Dedifferentiated amniotic fluid mesenchymal stem cell (primary cell): ENCODE data around the gene SH3PXD2B.
"Not testable (repeated sequence)": the region's sequence is repeated elsewhere in the genome, so short reads cannot be mapped to it uniquely, and the experiment has no call there.

ENCODE experiments used
- DNase-seq: peaks from one replicate; pipeline ENCODE4 v3.0.0-alpha.2; 2016; ENCODE audit errors: extremely low spot score

The SH3PXD2B gene

DNA sequence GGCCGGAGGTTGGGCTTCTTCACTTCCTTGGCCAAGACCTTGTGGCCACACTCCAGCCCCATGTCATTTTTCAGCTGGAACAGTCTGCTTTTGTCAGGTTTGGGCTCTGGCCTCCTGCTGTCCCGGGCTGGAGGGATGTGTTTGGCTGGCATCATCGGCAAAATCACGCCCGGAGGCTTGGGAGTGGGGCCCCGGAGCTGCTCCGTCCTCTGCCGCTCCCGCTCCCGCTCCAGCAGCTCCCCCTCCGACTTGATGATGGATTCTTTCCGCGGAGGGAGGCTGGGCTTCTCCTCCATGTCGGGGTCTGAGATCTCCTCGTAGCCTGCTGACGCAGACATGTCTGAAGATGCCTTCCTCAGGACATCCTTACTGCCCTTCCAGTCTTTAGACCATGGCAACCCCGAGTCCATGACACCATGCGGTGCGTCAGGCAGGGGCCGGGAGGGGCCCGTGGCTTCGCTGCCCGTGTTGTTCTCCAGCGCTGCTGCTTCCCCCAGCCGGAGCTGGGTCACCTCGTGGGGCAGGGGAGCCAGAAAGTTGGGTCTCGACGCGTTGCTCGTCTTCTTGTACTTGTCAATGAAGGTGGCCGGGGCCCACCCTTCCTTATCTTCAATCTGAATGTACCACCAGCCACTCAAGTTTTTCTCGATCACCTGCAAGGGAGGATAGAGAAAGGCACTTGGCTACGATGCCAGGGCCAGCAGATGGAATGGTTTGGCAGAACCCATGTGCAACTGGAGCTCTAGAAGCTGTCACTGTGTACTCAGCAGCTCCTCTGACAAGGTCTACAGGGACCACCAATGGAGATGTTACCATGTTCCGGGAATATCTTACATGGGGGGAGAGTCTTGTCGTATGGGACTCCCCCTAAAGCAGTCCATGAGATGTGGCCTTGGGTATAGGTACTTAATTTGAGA, 114.8 kb downstream of the SH3PXD2B start:
- no peak for DNase-seq

DNA sequence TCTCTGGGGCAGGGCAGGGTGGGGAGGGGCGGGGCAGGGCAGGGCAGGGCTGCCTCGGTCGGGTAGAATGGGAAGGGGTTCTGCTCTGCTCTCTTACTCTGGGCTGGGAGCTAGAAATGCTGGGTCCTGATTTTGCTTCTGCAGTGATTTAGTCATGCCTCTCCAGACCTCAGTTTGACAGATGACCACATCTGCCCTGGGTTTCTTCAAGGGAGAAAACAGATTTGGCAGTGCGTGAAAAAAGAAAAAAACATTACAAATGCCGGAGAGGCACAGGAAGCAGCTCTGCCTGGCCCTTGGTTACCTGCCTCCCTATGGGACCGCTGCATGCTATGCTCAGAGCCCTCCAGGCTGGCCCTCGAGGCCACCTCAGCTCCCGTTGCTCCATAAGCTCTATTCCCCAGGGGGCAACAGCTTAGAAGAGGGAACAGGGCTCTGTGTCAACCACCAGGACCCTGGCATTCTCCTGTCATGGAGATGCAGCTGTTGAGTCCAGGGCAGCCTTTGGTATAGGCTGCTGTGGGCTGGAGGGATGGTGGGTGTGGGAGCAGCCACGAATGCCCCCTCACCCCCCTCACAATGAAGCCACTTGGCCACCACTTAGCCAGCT, 117.5 kb downstream of the SH3PXD2B start:
- no peak for DNase-seq

- no peak for DNase-seq
Measured at GRCh38 chr5:172336264-172336663, 118.1 kb downstream of the SH3PXD2B start.

- no peak for DNase-seq
Measured at GRCh38 chr5:172335721-172336120, 118.6 kb downstream of the SH3PXD2B start.

GRCh38 chr5:172334641-172335040, 119.7 kb downstream of the SH3PXD2B start:
- no peak for DNase-seq

DNA sequence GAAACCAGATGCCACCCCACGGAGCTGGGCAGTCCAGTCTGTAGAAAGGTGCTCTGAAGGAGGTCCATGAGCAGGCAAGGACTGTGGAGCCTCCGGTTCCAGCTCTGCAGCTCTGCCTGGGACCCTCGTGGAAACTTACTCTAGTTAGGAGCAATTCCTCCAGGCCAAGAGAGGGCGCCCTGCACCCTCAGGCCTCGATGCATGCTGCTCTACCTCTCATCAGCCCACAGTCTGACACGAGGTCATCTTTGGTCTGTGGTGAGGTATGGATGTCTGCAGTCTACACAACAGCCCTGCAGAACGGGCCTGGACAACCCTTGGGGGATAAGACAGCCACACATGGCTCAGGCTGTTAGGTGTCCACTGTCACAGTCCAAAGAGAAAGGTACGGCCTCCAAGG, 120.1 kb downstream of the SH3PXD2B start:
- DNase-seq = no peak

DNA sequence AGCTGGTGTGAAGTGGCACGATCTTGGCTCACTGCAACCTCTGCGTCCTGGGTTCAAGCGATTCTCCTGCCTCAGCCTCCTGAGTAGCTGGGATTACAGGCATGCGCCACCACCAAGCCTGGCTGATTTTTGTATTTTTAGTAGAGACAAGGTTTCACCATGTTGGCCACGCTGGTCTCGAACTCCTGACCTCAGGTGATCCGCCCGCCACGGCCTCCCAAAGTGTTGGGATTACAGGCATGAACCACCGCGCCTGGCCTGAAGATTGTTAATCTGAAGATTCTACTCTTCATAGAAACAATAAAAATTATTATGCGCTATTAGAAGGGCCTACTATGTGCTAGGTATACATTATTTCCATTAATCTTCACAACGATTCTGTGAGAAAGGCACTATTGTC, 127.4 kb downstream of the SH3PXD2B start:
- not testable (repeated sequence) for DNase-seq

GRCh38 chr5:172325452-172325851, 128.9 kb downstream of the SH3PXD2B start:
- no peak for DNase-seq

DNA sequence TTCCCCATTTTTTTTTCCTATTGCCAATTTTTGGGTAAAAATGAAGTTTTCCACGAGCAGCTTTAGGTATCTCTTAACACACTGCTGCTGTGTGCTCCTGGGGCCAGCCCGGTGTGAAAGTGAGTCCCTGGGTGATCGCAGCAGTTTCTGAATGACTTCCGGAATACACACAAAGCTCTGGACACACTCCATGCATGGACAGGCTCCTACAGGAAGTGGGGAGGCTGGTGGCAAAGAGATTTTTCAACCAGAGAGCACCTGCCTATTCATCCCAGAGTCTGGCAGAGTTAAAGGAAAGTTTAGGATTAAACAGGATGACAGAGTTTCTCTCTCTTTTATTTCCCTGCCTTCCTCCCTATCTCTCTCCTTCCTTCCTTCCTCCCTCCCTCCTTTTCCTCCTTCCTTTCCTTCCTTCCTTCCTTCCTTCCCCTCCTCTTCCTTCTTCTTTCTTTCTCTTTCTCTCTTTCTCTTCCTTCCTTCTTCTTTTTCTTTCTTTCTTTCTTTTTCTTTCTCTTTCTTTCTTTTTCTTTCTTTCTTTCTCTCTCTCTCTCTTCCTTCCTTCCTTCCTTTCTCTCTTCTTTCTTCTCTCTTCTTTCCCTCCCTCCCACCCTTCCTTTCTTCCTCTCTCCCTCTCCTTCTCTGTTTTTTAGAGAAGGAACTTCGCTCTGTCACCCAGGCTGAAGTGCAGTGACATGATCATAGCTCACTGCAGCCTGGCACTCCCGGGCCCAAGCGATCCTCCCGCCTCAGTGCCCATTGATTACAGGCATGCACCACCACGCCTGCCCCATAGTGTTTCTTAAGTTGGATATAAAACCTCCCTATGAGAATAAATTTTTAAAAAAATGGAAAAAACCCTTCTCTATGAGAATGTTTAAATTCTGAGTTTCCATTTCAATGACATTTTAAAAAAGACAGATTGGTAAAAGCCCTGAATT, 132.0 kb downstream of the SH3PXD2B start:
- no peak for DNase-seq

- no peak for DNase-seq
Measured at GRCh38 chr5:172321593-172321992, 132.7 kb downstream of the SH3PXD2B start.

GRCh38 chr5:172319708-172320441, 134.4 kb downstream of the SH3PXD2B start:
- DNase-seq = no peak

GRCh38 chr5:172315587-172316493, 138.5 kb downstream of the SH3PXD2B start:
- no peak for DNase-seq

DNA sequence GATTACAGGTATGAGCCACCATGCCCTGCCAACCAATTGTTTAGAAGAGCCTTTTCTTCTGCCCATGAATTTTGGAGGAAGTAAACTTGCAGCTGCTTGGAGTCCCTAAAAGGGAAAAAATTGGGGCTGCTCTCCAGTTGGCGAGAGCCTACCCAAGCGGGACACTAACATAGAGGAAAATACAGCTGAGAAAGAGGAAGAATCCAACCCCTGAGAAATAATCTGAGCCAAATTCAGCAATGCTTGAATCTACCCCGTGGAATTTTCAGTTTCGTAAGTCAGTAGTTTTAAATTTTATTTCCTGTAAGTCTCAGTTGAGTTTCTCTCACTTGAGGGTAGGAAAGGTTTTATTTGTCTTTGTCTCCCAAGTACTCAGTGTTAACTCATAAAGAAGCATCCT, 140.4 kb downstream of the SH3PXD2B start:
- no peak for DNase-seq

GRCh38 chr5:172312286-172312685, 142.0 kb downstream of the SH3PXD2B start:
- DNase-seq = no peak

DNA sequence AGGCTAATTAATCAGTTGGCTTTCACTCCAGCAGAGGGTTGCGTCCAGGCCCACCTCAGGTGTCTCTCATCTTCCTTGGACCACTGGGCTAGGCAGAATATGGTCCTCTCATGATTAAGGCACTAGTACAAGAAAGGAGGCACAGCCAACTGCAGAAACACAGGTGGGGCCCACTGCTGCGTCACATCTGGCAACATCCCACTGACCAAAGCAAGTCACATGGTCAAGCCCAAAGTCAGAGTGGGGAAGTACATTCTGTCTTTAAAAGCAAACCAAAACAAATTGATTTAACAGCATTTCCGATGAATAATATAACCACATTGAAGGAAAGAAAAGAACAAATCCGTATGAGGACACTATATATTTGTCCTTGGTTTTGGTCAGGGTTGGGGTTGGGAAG, 142.7 kb downstream of the SH3PXD2B start:
- no peak for DNase-seq

- DNase-seq = no peak
Measured at GRCh38 chr5:172311026-172311425, 143.3 kb downstream of the SH3PXD2B start.

DNA sequence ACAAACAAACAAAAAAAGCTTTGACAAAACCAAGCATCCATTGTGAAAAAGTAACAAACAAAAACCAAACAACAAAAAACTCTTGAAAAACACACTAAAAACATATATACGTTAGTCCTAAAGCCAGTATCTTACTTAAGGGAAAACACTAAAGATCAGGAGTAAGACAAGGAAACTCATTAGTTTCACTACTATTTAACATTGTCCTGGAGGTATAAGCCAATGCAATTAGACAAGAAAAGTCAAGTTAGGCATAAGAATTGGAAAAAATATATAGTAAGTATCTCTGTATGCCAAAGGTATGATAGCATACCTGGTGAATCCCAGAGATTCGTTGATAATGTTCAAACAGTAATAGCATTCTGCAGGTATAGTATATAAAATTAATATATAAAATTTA, 148.9 kb downstream of the SH3PXD2B start:
- no peak for DNase-seq

GRCh38 chr5:172303572-172304335, 150.6 kb downstream of the SH3PXD2B start:
- no peak for DNase-seq

DNA sequence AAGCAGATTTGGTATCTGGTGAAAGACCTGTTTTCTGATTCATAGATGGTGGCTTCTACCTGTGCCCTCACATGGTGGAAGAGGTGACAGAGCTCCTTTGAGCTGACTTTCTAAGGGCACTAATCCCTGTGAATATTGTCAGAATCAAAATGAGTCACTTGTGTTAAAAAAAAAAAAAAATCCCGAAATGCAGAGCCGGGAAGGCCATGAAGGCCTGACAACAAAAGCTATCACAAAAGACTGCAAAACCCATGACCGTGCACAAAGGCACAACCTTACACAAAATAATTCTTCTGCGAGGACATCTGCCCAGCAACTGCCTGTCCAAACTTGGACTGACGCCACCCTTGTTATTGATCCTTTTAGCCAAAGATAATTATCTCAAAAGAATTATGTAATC, 151.2 kb downstream of the SH3PXD2B start:
- DNase-seq = no peak
